ENCODE results near the gene MFN1.
"Not testable (repeated sequence)": the region's sequence is repeated elsewhere in the genome, so short reads cannot be mapped to it uniquely, and the experiment has no call there.

The MFN1 gene

DNA sequence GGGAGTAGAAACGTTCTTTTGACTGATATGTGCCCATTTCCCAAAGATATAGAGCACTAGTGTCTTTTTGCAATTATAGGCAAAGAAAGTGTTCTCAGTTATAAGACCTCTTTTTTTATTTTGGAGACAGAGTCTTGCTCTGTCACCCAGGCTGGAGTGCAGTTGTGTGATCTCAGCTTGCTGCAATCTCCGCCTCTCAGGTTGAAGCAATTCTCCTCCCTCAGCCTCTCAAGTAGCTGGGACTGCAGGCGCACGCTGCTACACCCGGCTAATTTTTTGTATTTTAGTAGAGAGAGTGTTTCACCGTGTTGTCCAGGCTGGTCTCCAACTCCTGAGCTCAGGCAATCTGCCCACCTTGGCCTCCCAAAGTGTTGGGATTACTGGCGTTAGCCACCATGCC is 45.4 kb upstream of the MFN1 start:
- TF ChIP-seq, protein P1, sequence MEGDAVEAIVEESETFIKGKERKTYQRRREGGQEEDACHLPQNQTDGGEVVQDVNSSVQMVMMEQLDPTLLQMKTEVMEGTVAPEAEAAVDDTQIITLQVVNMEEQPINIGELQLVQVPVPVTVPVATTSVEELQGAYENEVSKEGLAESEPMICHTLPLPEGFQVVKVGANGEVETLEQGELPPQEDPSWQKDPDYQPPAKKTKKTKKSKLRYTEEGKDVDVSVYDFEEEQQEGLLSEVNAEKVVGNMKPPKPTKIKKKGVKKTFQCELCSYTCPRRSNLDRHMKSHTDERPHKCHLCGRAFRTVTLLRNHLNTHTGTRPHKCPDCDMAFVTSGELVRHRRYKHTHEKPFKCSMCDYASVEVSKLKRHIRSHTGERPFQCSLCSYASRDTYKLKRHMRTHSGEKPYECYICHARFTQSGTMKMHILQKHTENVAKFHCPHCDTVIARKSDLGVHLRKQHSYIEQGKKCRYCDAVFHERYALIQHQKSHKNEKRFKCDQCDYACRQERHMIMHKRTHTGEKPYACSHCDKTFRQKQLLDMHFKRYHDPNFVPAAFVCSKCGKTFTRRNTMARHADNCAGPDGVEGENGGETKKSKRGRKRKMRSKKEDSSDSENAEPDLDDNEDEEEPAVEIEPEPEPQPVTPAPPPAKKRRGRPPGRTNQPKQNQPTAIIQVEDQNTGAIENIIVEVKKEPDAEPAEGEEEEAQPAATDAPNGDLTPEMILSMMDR (IDR thresholded peaks at IDR 0.05; ENCODE audit: low read depth, low read length), result no peak
- TF ChIP-seq POLR2A (IDR thresholded peaks at IDR 0.05; ENCODE audit: extremely low read depth, insufficient read length), result no peak
- TF ChIP-seq, protein P2, sequence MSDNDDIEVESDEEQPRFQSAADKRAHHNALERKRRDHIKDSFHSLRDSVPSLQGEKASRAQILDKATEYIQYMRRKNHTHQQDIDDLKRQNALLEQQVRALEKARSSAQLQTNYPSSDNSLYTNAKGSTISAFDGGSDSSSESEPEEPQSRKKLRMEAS (IDR thresholded peaks at IDR 0.05; ENCODE audit: low read depth, low read length), result no peak
- no peak for TF ChIP-seq MYC (IDR thresholded peaks at IDR 0.05; ENCODE audit: low read depth, low read length)
- no peak for DNase-seq (ENCODE audit: low read depth)
- no peak overlapping the region for H3K4me3 ChIP-seq (ENCODE audit: low read depth, low read length)

DNA sequence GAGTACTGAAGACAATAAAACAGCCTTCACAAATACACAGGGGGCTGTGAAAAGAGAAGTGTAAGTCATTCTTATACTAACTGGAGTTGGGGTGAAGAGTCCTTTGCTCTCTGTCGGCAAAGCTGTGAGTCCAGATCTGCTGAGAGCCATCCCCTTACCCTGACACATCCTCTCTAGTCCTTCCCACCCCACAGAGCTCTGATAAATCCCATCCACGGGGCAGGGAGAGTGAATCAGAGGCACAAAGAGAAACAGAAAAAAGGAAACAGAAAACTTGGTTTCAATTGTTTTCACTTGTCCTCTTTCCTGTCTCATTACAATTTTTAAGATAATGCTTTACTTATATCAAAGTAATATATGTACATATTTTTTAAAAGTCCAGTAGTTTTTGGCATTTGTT is 42.9 kb upstream of the MFN1 start:
- no peak overlapping the region for H3K4me3 ChIP-seq (ENCODE audit: low read depth, low read length)
- no peak for DNase-seq (ENCODE audit: low read depth)
- TF ChIP-seq, protein P1 (IDR thresholded peaks at IDR 0.05; ENCODE audit: low read depth, low read length), result no peak
- TF ChIP-seq POLR2A (IDR thresholded peaks at IDR 0.05; ENCODE audit: extremely low read depth, insufficient read length), result no peak
- no peak for TF ChIP-seq MYC (IDR thresholded peaks at IDR 0.05; ENCODE audit: low read depth, low read length)
- TF ChIP-seq, protein P2 (IDR thresholded peaks at IDR 0.05; ENCODE audit: low read depth, low read length), result no peak

DNA sequence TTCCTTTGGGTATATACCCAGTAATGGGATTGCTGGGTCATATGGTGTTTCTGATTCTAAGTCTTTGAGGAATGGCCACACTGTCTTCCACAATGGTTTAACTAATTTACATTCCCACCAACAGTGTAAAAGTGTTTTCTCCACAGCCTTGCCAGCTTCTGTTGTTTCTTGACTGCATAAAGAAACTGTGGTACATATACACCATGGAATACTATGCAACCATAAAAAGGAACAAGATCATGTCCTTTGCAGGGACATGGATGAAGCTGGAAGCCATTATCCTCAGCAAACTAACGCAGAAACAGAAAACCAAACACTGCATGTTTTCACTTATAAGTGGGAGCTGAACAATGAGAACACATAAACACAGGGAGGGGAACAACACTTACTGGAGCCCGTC is 40.1 kb upstream of the MFN1 start:
- DNase-seq (ENCODE audit: low read depth), result not testable (repeated sequence)

DNA sequence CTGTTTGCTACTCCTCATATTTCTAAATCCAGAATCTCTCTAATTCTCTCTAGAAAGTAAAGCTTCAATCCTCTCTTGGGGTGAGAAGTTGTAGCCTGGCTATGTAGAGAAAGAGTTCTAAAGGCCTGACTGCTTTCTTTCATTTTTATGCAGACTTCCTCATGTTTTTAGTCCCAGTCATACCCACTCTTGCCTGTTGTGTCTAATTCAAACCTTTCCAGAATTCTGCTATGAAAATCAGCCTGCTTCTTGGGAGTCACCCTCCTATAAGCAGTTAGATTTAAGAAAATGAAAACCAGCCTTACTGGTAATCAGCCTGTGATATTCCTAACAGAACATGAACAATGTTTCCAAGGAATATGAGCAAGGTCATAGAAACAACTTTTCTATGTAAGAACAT is 39.5 kb upstream of the MFN1 start:
- no peak for DNase-seq (ENCODE audit: low read depth)
- H3K4me3 ChIP-seq (ENCODE audit: low read depth, low read length), result no peak overlapping the region
- TF ChIP-seq, protein P2 (IDR thresholded peaks at IDR 0.05; ENCODE audit: low read depth, low read length), result no peak
- TF ChIP-seq, protein P1 (IDR thresholded peaks at IDR 0.05; ENCODE audit: low read depth, low read length), result no peak
- TF ChIP-seq MYC (IDR thresholded peaks at IDR 0.05; ENCODE audit: low read depth, low read length), result no peak
- no peak for TF ChIP-seq POLR2A (IDR thresholded peaks at IDR 0.05; ENCODE audit: extremely low read depth, insufficient read length)

More for the DNA sequence above, 40.1 kb upstream of the MFN1 start:
- not testable (repeated sequence) for H3K4me3 ChIP-seq (ENCODE audit: low read depth, low read length)

DNA sequence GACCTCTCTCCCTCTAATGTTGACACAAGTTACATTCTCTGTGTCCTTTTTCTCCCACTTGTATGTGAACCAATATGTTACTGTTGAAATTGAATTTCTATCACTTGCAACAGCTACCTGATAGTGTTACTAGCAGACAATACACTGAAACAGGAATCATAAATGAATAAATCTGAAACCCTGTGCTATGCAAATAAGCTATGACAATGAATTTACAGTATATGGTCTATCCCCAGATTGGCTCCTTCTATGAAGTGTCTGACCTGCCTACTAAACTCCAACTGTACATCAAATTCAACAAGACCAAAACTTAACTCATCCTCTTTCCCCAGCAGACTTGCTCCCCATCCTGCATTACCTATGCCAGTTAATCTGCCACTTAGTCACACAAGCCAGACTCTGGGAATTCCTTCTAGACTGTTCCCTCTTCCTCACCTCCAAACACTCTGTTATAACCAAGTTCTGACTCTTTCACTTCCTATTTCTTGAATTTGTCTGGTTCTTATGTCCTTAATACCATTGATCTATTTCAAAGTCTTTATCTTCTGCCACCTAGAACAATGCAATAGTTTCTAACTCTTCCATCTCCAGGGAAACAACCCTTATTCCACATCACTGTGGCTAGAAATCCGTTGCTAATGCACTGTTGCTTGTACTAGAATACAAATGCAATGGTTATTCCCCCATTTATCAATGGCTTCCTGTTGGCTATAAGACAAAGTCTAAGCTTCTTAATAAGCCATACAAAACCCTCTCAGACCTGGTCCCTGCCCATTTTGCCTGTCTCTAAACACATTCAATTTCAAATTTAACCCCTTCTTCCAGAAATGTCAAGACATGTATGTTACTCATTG is 38.1 kb upstream of the MFN1 start:
- no peak overlapping the region for H3K4me3 ChIP-seq (ENCODE audit: low read depth, low read length)
- no peak for DNase-seq (ENCODE audit: low read depth)
- no peak for TF ChIP-seq MYC (IDR thresholded peaks at IDR 0.05; ENCODE audit: low read depth, low read length)
- no peak for TF ChIP-seq POLR2A (IDR thresholded peaks at IDR 0.05; ENCODE audit: extremely low read depth, insufficient read length)
- TF ChIP-seq, protein P1 (IDR thresholded peaks at IDR 0.05; ENCODE audit: low read depth, low read length), result no peak
- TF ChIP-seq, protein P2 (IDR thresholded peaks at IDR 0.05; ENCODE audit: low read depth, low read length), result no peak

DNA sequence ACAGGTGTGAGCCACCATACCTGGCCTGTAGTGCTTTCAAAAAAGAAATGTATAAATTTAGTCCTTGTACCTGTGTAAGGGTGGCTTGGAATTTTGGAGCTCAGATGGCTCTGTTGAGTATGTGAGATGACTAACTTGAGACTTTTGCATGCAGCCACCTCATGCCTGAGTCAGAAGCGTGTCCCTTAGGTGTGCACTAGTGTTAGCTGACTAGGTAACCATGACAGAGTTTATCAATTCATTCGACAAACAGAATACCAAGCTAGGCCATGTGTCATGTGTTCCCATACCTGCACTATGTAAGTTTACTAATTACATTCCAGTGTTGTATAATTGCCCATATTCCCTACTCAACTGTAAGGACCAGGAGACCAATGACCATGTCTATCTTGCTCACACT is 28.6 kb upstream of the MFN1 start:
- TF ChIP-seq, protein P1 (IDR thresholded peaks at IDR 0.05; ENCODE audit: low read depth, low read length), result no peak
- TF ChIP-seq MYC (IDR thresholded peaks at IDR 0.05; ENCODE audit: low read depth, low read length) (no peak), POLR2A (IDR thresholded peaks at IDR 0.05; ENCODE audit: extremely low read depth, insufficient read length) (no peak)
- TF ChIP-seq, protein P2 (IDR thresholded peaks at IDR 0.05; ENCODE audit: low read depth, low read length), result no peak
- H3K4me3 ChIP-seq (ENCODE audit: low read depth, low read length), result no peak overlapping the region
- no peak for DNase-seq (ENCODE audit: low read depth)
